Body of pancreas (tissue), 4 donors: ENCODE data around the gene KLHL22. TPM values are rescaled to one million over a fixed set of nuclear protein-coding genes. Genes with fewer than 3 reads are reported as not detected.
"Not testable (repeated sequence)": the region's sequence is repeated elsewhere in the genome, so short reads cannot be mapped to it uniquely, and the experiment has no call there.

Experiments
- ATAC-seq: fragments of 150-250 bp; one replicate; pipeline ENCODE4 v1.9.1; 2016
- DNase-seq, 4 donors: peaks; one replicate each; pipeline ENCODE4 v3.0.0-alpha.2; 2019
- H3K27ac ChIP-seq, 4 donors: fragments of 200-600 bp; sonication (generic); 1 replicate in 3 of 4; 2 replicates in 1 of 4; pipeline versions ENCODE4 v1.5.1 to v1.6.1; 2016 to 2019; ENCODE audit warnings: mild to moderate bottlenecking in 1 of 4, mixed read lengths in 1 of 4, moderate library complexity in 1 of 4
- H3K27me3 ChIP-seq, 2 donors: fragments of 200-600 bp; sonication (generic); one replicate each; pipeline ENCODE4 v1.6.0; 2016; ENCODE audit warnings: mild to moderate bottlenecking in 1 of 2
- H3K36me3 ChIP-seq, 2 donors: fragments of 200-600 bp; sonication (generic); replicated peaks in 1 of 2; 2 replicates each; pipeline ENCODE4 v1.5.1; 2016; ENCODE audit warnings: low read depth in 2 of 2; ENCODE audit not compliant: insufficient read depth in 1 of 2
- H3K4me1 ChIP-seq: fragments of 200-600 bp; sonication (generic); one replicate; pipeline ENCODE4 v1.6.0; 2016
- H3K4me3 ChIP-seq, 2 donors: fragments of 200-600 bp; sonication (generic); 1 replicate in 1 of 2; 2 replicates in 1 of 2; pipeline ENCODE4 v1.5.1; 2016 to 2019
- H3K9me3 ChIP-seq, 3 donors: fragments of 200-600 bp; sonication (generic); 1 replicate in 2 of 3; 2 replicates in 1 of 3; pipeline ENCODE4 v1.5.1; 2016
- POLR2A ChIP-seq, 3 donors: fragments of 450-650 bp; IDR thresholded peaks; one replicate each; pipeline ENCODE4 v1.6.1; 2016; ENCODE audit warnings: antibody characterized with exemption in 3 of 3, mild to moderate bottlenecking in 2 of 3
- WGBS, 2 donors: methylation state at CpG; one replicate each; pipeline ENCODE4 v1.1.5; 2017; 5-methylcytosine and 5-hydroxymethylcytosine counted together
- intact Hi-C: fragments of 100-400 bp; cut with DNase I; formaldehyde crosslinking; loops from one replicate; pipeline ENCODE4 v1.15.1; 2023
- total RNA-seq, 2 donors: library from RNA; depleted of rRNA; stranded (reverse); fragments of >200 nt; gene quantifications; one replicate each; pipeline ENCODE4 v1.1.0, GENCODE V29; 2016
- TF ChIP-seq, protein P1 (sequence below), 7 experiments: fragments of 450-650 bp in 4 of 7; fragments of 200-600 bp in 3 of 7; sonication (generic) in 3 of 7; IDR thresholded peaks; one replicate each; pipeline ENCODE4 v1.5.1; 2016 to 2019; ENCODE audit warnings: antibody characterized with exemption in 7 of 7

The KLHL22 gene
- total RNA-seq, 2 donors from 2014 or later: 10.1 to 11.9 TPM

DNA sequence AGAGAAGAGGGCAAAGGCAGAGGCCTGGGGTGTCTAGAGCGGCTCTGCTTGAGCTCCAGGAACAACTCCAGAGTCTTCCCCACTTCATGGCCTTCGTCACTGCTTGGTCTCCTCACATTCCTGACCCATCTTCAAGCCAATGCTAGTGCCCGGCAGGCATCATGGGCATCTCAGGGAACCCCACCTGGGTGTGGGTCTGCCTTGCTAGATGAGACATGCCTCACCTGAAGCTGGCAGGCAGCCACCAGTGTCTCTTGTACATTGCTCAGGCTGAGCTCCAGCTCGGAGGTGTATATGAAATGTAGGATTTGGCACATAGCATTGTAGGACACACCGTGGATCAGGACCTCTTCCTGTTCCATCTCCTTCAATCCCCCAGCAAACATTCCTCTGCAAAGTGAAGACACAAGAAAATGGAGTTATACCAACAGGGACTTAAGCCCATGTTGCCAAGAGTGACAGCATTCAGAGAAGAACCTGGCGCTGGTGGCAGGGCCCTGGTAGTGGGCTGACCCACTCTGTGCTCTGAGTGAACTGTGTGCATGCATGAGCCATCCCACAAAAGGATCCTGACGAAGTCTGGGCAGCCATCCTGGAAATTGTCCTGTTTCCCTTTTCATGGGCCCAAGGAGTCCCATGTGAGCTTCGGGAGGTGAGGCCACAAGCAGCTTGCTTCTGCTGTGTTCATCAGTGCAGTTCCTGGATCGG, 24.3 kb downstream of the KLHL22 start:
- DNase-seq (no peak), ATAC-seq (no peak)
- H3K36me3 ChIP-seq: peaks cover 0 to 2% of the 10 kb centered on the region in 2 donors
- H3K27me3 ChIP-seq: no peaks in the 10 kb centered on the region
- WGBS, 2 donors: 96% methylated on average over 7 to 9 of the region's 9 CpGs
- peaks cover 12% of the 10 kb centered on the region for H3K4me1 ChIP-seq
- H3K4me3 ChIP-seq: no peak overlapping the region
- TF ChIP-seq, protein P1, sequence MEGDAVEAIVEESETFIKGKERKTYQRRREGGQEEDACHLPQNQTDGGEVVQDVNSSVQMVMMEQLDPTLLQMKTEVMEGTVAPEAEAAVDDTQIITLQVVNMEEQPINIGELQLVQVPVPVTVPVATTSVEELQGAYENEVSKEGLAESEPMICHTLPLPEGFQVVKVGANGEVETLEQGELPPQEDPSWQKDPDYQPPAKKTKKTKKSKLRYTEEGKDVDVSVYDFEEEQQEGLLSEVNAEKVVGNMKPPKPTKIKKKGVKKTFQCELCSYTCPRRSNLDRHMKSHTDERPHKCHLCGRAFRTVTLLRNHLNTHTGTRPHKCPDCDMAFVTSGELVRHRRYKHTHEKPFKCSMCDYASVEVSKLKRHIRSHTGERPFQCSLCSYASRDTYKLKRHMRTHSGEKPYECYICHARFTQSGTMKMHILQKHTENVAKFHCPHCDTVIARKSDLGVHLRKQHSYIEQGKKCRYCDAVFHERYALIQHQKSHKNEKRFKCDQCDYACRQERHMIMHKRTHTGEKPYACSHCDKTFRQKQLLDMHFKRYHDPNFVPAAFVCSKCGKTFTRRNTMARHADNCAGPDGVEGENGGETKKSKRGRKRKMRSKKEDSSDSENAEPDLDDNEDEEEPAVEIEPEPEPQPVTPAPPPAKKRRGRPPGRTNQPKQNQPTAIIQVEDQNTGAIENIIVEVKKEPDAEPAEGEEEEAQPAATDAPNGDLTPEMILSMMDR (IDR thresholded peaks at IDR 0.05): no peak
- TF ChIP-seq POLR2A (IDR thresholded peaks at IDR 0.05): no peak
- no peaks in the 10 kb centered on the region for H3K9me3 ChIP-seq
- intact Hi-C loops: no loop called here
- H3K27ac ChIP-seq: no peak overlapping the region

DNA sequence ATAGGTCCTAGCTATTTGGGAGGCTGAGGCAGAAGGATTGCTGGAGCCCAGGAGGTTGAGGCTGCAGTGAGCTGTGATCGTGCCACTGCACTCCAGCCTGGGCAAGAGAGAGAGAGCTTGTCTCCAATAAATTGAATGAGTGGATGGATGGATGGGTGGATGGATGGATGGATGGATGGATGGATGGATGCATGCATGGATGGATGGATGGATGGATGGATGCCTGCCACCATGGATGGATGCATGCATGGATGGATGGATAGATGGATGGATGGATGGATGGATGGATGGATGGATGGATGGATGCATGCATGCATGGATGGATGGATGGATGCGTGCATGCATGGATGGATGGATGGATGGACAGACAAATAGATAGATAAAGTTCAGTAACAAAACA, 25.1 kb downstream of the KLHL22 start:
- WGBS, 2 donors: 94 to 100% methylated on average over 2 of the region's 2 CpGs
- not testable (repeated sequence) for ATAC-seq

DNA sequence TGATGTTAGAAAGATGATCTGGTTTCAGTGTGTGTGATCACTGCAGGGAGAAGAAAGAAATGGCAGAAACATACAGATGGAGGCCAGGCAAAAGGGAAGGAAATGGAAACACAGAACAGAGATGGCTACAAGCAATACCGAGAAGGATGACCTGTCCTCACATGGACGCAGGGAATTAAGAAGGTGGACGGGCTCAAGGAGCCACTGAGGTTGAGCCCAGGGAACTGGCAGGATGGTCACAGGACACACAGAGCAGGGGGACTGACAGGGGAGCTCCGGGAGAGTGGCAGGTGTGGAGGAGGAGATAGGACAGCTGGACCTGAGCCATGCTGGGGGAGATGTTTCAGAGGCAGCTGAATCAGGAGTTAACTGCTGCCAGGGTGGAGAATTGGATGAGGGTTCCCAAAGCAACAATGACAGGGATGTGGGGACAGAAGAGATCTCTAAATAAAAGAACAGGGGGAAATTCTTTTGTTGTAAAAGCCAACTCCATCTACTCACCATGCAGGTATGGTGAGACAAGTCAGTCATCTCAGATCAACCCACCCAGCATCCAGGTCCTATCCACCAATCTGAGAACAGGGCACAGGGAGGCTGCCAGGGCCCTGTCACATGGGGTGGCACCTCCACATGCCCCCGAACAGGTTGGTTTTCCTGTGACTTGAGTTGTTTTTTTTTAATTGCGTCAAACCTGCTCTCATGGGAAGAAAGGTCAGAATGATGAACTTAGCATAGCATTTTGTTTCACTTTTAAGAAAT, 26.3 kb downstream of the KLHL22 start:
- ATAC-seq: no peak
- TF ChIP-seq POLR2A (IDR thresholded peaks at IDR 0.05): no peak
- TF ChIP-seq, protein P1 (IDR thresholded peaks at IDR 0.05): no peak

More for the DNA sequence above, 25.1 kb downstream of the KLHL22 start:
- H3K4me1 ChIP-seq: peaks cover 12% of the 10 kb centered on the region
- DNase-seq, H3K27me3 ChIP-seq, H3K9me3 ChIP-seq, intact Hi-C loops, H3K27ac ChIP-seq, H3K36me3 ChIP-seq, H3K4me3 ChIP-seq: not testable (repeated sequence)

DNA sequence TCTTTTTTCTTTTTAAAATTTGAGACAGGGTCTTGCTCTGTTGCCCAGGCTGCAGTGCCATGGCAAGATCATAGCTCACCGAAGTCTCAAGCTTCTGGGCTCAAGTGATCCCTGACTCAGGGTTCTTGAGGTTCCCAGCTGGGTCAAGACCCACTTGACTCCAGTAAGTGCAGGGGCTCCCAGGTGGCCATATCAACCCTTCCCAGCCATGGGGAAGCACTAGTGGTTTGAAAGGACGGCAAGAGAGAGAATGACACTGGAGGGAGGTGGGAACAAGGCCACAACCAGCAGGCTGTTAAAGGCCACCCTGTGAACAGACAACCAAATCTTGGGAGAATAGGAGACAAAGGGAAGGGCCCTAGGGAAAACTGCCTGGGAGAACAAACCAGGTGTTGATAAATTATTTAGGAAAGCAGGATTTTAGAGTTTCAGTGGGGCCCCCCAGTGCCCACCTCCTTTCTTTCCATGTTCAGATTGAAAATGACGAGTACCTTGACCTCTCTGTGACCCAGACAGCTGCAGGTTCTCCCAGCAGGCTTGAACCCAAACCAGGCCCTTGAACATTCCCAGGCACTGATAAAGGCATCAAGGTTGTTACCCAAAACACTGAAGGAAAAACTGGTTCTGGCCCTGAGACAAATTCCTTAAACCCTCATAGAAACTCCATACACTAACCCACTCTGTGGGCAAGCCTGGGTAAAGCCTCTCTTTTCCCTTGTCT, 28.8 kb downstream of the KLHL22 start:
- Histone ChIP-seq H3K4me1 (peaks cover 12% of the 10 kb centered on the region), H3K9me3 (no peaks in the 10 kb centered on the region), H3K36me3 (peaks cover 0 to 5% of the 10 kb centered on the region in 2 donors), H3K27ac (peak overlapping the region in 1 of 4 donors; percentile 26), H3K27me3 (no peaks in the 10 kb centered on the region), H3K4me3 (no peak overlapping the region)
- WGBS, 2 donors: 53 to 56% methylated on average over 3 of the region's 3 CpGs
- ATAC-seq: peak; percentile 64
- intact Hi-C loops: no loop called here
- TF ChIP-seq, protein P1 (IDR thresholded peaks at IDR 0.05): no peak
- TF ChIP-seq POLR2A (IDR thresholded peaks at IDR 0.05): no peak
- DNase-seq: peak in 3 of 4 donors; percentile 21 to 27 (median 24)

More for the DNA sequence above, 26.3 kb downstream of the KLHL22 start:
- H3K27ac ChIP-seq: no peak overlapping the region
- no peak overlapping the region for H3K4me3 ChIP-seq
- intact Hi-C loops: no loop called here
- whole genome bisulfite sequencing, 2 donors: 61 to 71% methylated on average over 6 of the region's 6 CpGs
- H3K27me3 ChIP-seq: no peaks in the 10 kb centered on the region
- H3K36me3 ChIP-seq: peaks cover 0 to 5% of the 10 kb centered on the region in 2 donors
- H3K4me1 ChIP-seq: peaks cover 12% of the 10 kb centered on the region
- no peaks in the 10 kb centered on the region for H3K9me3 ChIP-seq
- no peak for DNase-seq

DNA sequence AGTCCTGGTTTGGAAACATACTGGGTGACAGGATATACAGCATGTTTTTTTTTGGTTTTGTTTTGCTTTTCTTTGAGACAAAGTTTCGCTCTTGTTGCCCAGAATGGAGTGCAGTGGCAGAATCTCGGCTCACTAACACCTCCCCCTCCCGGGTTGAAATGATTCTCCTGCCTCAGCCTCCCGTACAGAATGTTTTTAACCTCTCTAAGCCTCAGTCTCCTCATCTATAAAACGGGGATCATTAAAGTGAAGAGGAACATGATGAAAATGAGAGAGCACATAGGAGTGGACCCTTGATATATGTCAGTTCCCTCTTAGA, 29.9 kb downstream of the KLHL22 start:
- no peaks in the 10 kb centered on the region for H3K27me3 ChIP-seq
- peaks cover 0 to 3% of the 10 kb centered on the region in 2 donors for H3K36me3 ChIP-seq
- H3K4me1 ChIP-seq: peaks cover 12% of the 10 kb centered on the region
- no peaks in the 10 kb centered on the region for H3K9me3 ChIP-seq
- H3K27ac ChIP-seq: no peak overlapping the region
- WGBS, 2 donors: 90 to 91% methylated on average over 5 of the region's 5 CpGs
- no peak overlapping the region for H3K4me3 ChIP-seq
- no peak for DNase-seq
- no peak for ATAC-seq
- TF ChIP-seq POLR2A (IDR thresholded peaks at IDR 0.05): no peak
- TF ChIP-seq, protein P1 (IDR thresholded peaks at IDR 0.05): no peak
- intact Hi-C loops: no loop called here
